ENCODE measurements around the gene APOL2.

- TF ChIP-seq CTCF (IDR thresholded peaks at IDR 0.05; ENCODE audit: insufficient read depth, low read depth, low read length) (no peak), EZH2 (IDR thresholded peaks at IDR 0.05; ENCODE audit: insufficient read depth, low read length) (no peak)
These were observed 46.2 kb upstream of the APOL2 start for GRCh38 chr22:36285545-36285944.

All from astrocyte (in vitro differentiated cells and primary cell).